Astrocyte of the hippocampus (primary cell): Measurements from ENCODE around the gene BICC1.
"Not testable (repeated sequence)": the region's sequence is repeated elsewhere in the genome, so short reads cannot be mapped to it uniquely, and the experiment has no call there.

Experiments used
- DNase-seq: peaks from one replicate; pipeline ENCODE4 v3.0.0; 2011; ENCODE audit warnings: low read depth, low spot score

The BICC1 gene

DNA sequence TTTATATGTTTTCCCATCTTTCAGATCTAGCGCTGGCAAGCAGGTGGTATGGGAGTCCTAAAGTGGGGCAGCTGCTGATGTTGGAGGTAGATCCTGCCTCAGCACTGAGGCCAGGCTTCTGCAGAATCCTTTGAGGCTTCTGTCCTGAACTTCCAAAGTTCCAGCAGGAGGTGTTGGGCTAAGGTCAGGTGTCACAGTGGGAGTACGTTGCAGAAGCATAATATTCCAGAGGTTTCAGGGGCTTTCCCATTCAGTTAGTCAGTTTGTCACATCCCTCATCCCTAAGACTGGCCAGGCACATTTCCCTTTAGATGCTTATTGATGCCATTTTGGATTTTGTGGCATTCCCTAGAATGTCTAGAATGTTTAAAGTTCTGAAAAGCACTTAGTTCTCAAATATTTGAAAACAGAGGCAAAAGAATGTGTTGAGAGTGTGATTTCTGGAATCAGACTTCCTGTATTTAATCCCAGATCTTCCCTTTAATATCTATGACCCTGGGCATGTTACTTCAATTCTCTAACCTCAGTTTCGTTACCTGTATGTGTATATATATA is 344.7 kb downstream of the BICC1 start:
- DNase-seq, result peak; percentile 21

- DNase-seq, result not testable (repeated sequence)
These were observed 345.5 kb downstream of the BICC1 start for GRCh38 chr10:58858123-58858522.

GRCh38 chr10:58859526-58859925 is 346.9 kb downstream of the BICC1 start:
- DNase-seq, result no peak

DNA sequence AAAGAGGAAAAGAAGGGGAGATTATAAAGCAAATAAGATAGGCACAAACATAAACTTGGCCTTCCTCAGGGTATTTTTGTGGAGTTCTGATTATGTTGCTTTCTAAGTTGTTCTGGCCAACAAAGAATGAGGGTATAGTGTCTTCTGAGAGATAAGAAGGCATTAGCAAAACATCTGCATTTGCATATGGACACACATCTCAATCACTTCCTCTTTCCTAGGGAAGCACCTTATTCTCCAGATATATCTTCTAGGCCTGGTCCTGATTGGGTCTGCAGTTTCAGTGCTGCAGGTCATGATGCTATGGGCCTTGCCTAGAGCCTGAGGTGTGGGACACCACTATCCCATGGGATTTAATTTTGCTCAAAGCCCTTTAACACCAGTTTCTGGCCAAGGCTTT is 355.0 kb downstream of the BICC1 start:
- DNase-seq, result no peak

DNA sequence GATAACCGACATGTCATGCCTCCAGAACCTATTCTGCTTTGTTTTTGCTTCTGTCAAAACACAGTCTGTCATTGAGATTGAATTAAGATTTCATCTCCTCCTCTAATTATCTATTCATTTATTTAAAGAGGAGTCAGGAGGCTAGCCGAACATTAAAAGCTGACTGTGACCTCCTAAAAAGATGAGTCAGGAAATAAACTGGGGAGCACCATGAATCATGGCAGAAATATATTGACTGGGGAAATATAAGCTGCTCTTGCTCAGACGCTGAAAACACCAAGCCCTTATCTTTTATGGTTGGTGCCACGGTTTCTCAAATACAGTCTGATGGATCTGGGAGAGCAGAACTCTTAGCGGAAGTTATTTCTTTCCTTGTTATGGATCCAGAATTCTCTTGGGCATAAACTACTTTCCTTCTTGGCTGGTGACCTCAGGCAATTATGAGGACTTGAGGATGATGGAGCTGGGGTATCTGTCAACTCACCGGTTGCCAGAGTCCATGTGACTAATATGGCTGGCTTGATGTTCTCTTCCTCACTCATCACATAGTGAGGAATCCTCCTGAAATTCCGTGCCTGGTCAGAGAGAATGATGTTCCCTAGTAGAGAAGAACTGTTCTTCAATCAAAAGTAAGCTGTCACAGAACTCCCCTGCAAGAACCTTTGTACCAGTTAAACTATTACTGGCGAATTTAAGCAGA is 356.2 kb downstream of the BICC1 start:
- no peak for DNase-seq

DNA sequence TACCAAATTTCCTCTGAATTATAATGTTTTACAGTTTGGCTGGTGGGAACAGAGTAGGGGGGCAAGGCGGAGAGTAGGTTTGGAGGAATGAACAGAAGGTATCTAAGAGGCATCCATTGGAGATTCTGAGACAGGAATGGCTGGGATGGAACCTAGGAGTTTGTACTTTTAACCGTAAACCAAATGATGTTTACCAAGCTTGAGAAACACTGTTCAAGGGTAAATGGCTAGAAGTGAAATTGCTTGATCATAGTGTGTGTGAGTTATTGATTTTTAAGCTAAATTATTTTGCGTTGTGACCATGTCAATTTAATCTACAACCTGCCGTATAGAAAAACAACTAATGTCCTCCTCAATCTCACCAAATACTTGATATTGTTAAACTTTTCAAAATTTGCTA is 357.4 kb downstream of the BICC1 start:
- DNase-seq, result no peak

DNA sequence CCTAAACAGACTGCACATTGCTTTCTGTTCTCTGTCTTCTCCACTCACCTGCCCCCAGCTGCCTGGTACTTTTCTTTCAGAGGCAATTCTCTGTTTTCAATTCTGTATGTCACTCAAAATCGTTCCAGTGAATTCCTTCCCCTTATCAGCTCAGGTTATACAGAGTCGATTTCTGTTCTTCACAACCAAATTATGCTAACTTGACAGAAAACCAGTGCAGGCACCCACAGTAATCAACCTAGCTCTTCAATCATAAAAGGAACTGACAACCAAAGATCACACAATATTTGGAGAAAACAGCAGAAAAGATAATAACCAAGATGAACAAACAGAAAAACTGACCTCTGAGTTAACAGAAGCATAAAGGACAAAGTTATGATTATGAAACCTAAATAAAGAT is 360.5 kb downstream of the BICC1 start:
- DNase-seq, result no peak
